Heart right ventricle (tissue), 16 donors: Measurements from ENCODE around the gene TOMM5. TPM values are rescaled to one million over a fixed set of nuclear protein-coding genes. Genes with fewer than 3 reads are reported as not detected.

Source experiments
- ATAC-seq, 8 donors: fragments of 200-7000 bp; cut with Tn5 transposase; one replicate each; pipeline ENCODE4 v1.9.1; 2020; ENCODE audit warnings: mild to moderate bottlenecking in 8 of 8, moderate library complexity in 8 of 8, moderate number of reproducible peaks in 1 of 8
- DNase-seq, 2 donors: peaks; one replicate each; pipeline ENCODE4 v3.0.0-alpha.2; 2020
- H3K27ac ChIP-seq, 10 donors: fragments of 200-600 bp; sonication (generic) in 2 of 10; one replicate each; pipeline versions ENCODE4 v1.5.0 to v1.8.0; 2020 to 2022; ENCODE audit warnings: mild to moderate bottlenecking in 3 of 10
- H3K27me3 ChIP-seq, 7 donors: fragments of 200-600 bp; one replicate each; pipeline ENCODE4 v1.8.0; 2021 to 2022; ENCODE audit warnings: mild to moderate bottlenecking in 2 of 7
- H3K36me3 ChIP-seq, 9 donors: fragments of 200-600 bp; sonication (generic) in 1 of 9; one replicate each; pipeline versions ENCODE4 v1.5.0 to v1.8.0; 2020 to 2022; ENCODE audit warnings: mild to moderate bottlenecking in 2 of 9
- H3K4me1 ChIP-seq, 9 donors: fragments of 200-600 bp; sonication (generic) in 1 of 9; one replicate each; pipeline versions ENCODE4 v1.5.0 to v1.8.0; 2020 to 2022; ENCODE audit warnings: mild to moderate bottlenecking in 4 of 9
- H3K4me3 ChIP-seq, 10 donors: fragments of 200-600 bp; sonication (generic) in 2 of 10; one replicate each; pipeline versions ENCODE4 v1.5.0 to v1.8.0; 2020 to 2022; ENCODE audit warnings: mild to moderate bottlenecking in 7 of 10, moderate library complexity in 2 of 10
- H3K9me3 ChIP-seq, 11 donors: fragments of 200-600 bp in 10 of 11; sonication (generic) in 2 of 11; one replicate each; pipeline versions ENCODE4 v1.5.0 to v1.8.0; 2013 to 2022; ENCODE audit warnings: mild to moderate bottlenecking in 2 of 11, control low read depth in 1 of 11, moderate library complexity in 1 of 11
- WGBS, 2 donors: extraction: QIAGEN DNeasy Blood & Tissue Kit; methylation state at CpG; one replicate each; pipeline ENCODE4 v1.1.7; 2013; ENCODE audit warnings: inconsistent platforms in 1 of 2; 5-methylcytosine and 5-hydroxymethylcytosine counted together
- intact Hi-C, 10 donors: fragments of 100-400 bp; cut with DNase I; formaldehyde crosslinking; loops; one replicate each; pipeline versions ENCODE4 v1.11.1 to v1.14.2; 2022
- polyA plus RNA-seq, 2 donors: library from polyadenylated mRNA; stranded (reverse); fragments of 200-250 nt; gene quantifications; one replicate each; pipeline ENCODE4 v1.2.3, GENCODE V29; 2013
- total RNA-seq, 10 donors: library from RNA; stranded (reverse); fragmentation: NEBNext Ultra II Directional in 3 of 10; extraction: Animal tissue kit (Norgen Biotek cat#: 25700) in 3 of 10; gene quantifications; one replicate each; pipeline versions ENCODE4 v1.2.1 to v1.2.4, GENCODE V29; 2021 to 2023
- TF ChIP-seq, protein P1 (sequence below), 9 donors: fragments of 200-600 bp; sonication (generic) in 2 of 9; IDR thresholded peaks; one replicate each; pipeline versions ENCODE4 v1.5.0 to v1.8.0; 2021 to 2022; ENCODE audit warnings: antibody characterized with exemption in 9 of 9, mild to moderate bottlenecking in 5 of 9, moderate library complexity in 1 of 9
- donor health status: Arrhythmogenic right ventricular cardiomyopathy.
- donor health status: ischemic (EF 13 %, LVEDD 7.1; RV severe dilation, severe dysfunction).
- donor health status: healthy with polysubstance abuse.
- donor health status: DM: no; HTN: yes; CAD: no.
- donor health status: DM: no; HTN: no; CAD: no.
- donor health status: ischemic (EF 25% LVEDD 6.9; RV normal size, moderate dysfunction).
- donor health status: ischemic (EF 25% LVEDD 5.7; RV mildly dilated, moderate dysfunction).
- donor health status: healthy.
- donor health status: DM: yes; HTN: yes; CAD: no.
- donor health status: Ischemic cardiomyopathy.
- donor health status: ischemic (EF 35%, LVEDD 5.7; RV mildly dilated, moderate dysfunction).
- donor health status: nonischemic (EF 11% LVEDD 7.7; RV severe dilation, severe dysfunction).
- donor health status: DM: yes; HTN: yes; CAD: no.
- donor health status: PGD.
- donor health status: ischemic (EF 29% LVEDD 5.4; RV normal size, mild dysfunction).
- donor health status: nonischemic (EF 23%, LVEDD 6.1; RV moderate dilation, normal function).

TOMM5 gene
- total and polyA plus RNA-seq, 12 donors, result 45.7 to 145 (median 52.8) TPM

DNA sequence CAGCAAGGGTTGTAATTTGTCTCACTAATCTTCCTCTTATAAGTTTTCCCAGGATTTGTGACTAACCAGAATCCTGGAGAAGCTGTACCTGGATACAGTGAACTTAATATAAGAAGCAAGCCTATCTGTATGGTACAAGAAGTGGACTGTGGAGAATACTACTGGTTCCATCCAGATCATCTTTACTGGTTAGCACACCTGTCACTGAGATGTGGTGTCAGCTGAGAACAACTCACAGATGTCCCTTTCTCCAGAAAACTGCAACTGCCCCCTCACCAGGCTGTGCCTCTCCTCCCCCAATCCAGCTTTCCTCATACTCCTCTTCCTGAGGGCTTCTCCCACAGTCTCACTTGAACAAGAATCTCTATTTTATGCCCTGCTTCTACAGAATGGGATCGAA is 21.1 kb downstream of the TOMM5 start:
- ATAC-seq (no peak), DNase-seq (no peak)
- TF ChIP-seq, protein P1, sequence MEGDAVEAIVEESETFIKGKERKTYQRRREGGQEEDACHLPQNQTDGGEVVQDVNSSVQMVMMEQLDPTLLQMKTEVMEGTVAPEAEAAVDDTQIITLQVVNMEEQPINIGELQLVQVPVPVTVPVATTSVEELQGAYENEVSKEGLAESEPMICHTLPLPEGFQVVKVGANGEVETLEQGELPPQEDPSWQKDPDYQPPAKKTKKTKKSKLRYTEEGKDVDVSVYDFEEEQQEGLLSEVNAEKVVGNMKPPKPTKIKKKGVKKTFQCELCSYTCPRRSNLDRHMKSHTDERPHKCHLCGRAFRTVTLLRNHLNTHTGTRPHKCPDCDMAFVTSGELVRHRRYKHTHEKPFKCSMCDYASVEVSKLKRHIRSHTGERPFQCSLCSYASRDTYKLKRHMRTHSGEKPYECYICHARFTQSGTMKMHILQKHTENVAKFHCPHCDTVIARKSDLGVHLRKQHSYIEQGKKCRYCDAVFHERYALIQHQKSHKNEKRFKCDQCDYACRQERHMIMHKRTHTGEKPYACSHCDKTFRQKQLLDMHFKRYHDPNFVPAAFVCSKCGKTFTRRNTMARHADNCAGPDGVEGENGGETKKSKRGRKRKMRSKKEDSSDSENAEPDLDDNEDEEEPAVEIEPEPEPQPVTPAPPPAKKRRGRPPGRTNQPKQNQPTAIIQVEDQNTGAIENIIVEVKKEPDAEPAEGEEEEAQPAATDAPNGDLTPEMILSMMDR (IDR thresholded peaks at IDR 0.05), result no peak
- Histone ChIP-seq H3K4me1 (peaks cover 3 to 21% (median 14%) of the 10 kb centered on the region in 9 donors), H3K9me3 (no peaks in the 10 kb centered on the region), H3K4me3 (no peak overlapping the region), H3K27ac (no peak overlapping the region), H3K36me3 (no peaks in the 10 kb centered on the region), H3K27me3 (no peaks in the 10 kb centered on the region)
- 96 to 97% methylated on average over 1 of the region's 1 CpG for WGBS, 2 donors
- intact Hi-C loops, result loop anchor here in 4 of 10 donors (5.0 to 10.0 kb wide), 4 partner anchors 56 to 154 kb away; partner anchors contain the start of gene POLR1E (in 2 of the 4)

DNA sequence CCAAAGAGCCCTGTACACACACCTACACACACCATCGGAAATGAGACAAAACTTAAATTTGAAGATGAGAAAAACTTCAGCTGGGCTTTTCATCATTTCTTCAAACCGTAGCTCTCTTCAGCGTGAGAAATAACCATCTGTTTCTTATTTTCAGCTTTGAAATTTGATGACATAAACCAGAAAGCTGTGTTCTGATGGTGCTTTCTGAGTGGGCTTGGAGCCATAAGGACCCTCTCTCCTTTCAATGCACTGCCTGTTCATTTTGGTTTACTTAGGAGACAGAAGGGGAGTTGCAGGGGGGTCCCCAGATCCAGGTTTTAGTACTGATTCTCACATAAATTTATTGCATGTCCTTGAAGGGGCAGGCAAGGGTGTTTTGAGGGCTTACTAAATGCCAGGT is 25.7 kb downstream of the TOMM5 start:
- H3K27ac ChIP-seq, result no peak overlapping the region
- H3K4me3 ChIP-seq, result no peak overlapping the region
- intact Hi-C loops, result no loop called here
- TF ChIP-seq, protein P1 (IDR thresholded peaks at IDR 0.05), result no peak
- no peaks in the 10 kb centered on the region for H3K27me3 ChIP-seq
- ATAC-seq (no peak), DNase-seq (no peak)
- H3K4me1 ChIP-seq, result no peaks in the 10 kb centered on the region
- no peaks in the 10 kb centered on the region for H3K36me3 ChIP-seq
- peaks cover 0 to 6% (median 0%) of the 10 kb centered on the region in 11 donors for H3K9me3 ChIP-seq
- 83 to 85% methylated on average over 3 of the region's 3 CpGs for WGBS, 2 donors

DNA sequence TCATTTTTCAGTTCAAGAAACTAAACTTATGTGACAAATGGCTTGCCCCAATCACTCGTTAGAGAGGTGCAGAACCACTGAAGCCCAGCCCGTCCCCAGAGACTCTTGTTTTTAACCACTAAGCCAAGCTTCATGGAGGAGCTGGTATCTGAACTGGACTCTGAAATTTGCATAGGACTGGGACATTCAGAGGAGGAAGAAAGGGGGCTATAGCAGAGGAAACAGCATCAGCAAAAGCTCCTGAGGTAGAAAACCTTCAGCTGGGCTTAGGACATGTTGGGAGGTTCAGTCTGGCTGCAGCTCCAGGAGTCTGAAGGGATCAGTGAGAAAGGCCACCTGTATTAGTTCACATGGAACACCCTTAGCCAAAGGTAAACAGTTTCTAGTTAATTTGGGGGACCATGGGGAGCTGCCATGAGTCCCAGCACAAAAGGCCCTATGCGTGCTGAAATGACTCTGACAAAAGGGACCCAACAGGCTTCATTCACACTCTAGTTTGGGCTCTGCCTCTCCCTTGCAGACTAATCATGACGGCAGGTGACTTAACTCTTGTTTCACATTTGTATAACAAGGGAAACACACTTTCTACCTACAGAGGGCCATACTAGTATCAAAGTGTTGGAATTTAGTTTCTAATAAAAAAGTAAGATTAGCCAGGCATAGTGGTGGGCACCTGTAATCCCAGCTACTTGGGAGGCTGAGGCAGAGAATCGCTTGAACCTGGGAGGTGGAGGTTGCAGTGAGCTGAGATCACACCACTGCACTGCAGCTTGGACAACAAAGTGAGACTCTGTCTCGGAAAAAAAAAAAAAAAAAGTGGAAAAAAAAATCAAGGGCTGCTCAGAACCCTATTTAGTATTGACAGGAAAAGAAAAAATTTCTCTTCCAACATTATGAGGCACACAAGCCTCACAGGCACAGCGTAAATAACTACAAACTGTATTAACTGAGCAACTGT is 26.5 kb downstream of the TOMM5 start:
- H3K27ac ChIP-seq, result no peak overlapping the region
- peaks cover 0 to 6% (median 0%) of the 10 kb centered on the region in 11 donors for H3K9me3 ChIP-seq
- no peaks in the 10 kb centered on the region for H3K4me1 ChIP-seq
- intact Hi-C loops, result loop anchor here in 1 of 10 donors (2.0 kb wide), 1 partner anchor 77 kb away; no protein-coding TSS in a partner anchor
- H3K27me3 ChIP-seq, result no peaks in the 10 kb centered on the region
- TF ChIP-seq, protein P1 (IDR thresholded peaks at IDR 0.05), result no peak
- WGBS, 2 donors, result 92 to 93% methylated on average over 7 of the region's 7 CpGs
- no peak for ATAC-seq
- H3K4me3 ChIP-seq, result no peak overlapping the region
- no peak for DNase-seq
- no peaks in the 10 kb centered on the region for H3K36me3 ChIP-seq

DNA sequence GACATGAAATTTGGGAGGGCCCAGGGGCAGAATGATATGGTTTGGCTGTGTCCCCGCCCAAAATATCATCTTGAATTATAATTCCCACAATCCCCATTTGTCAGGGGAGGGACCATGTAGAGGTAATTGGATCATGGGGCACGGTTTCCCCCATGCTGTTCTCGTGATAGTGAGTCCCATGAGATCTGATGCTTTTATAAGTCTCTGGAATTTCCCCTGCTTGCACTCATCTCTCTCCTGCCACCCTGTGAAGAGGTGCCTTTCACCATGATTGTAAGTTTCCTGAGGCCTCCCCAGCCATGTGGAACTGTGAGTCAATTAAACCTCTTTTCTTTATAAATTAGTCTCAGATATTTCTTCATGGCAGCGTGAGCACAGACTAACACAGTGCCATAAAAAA is 27.5 kb downstream of the TOMM5 start:
- Histone ChIP-seq H3K36me3 (no peaks in the 10 kb centered on the region), H3K27me3 (no peaks in the 10 kb centered on the region), H3K4me3 (no peak overlapping the region), H3K9me3 (peaks cover 0 to 6% (median 0%) of the 10 kb centered on the region in 11 donors), H3K4me1 (no peaks in the 10 kb centered on the region), H3K27ac (no peak overlapping the region)
- no peak for ATAC-seq
- DNase-seq, result no peak
- intact Hi-C loops, result loop anchor here in 1 of 10 donors (2.0 kb wide), 1 partner anchor 76 kb away; no protein-coding TSS in a partner anchor
- TF ChIP-seq, protein P1 (IDR thresholded peaks at IDR 0.05), result no peak
- 90 to 93% methylated on average over 4 of the region's 4 CpGs for WGBS, 2 donors
